SU-DHL-6 (cell line): ENCODE data around the gene EVA1C.

Experiments used
- H2AFZ ChIP-seq: fragments of 200-600 bp; sonication (generic); 2 replicates; pipeline ENCODE4 v1.6.1; 2014; ENCODE audit warnings: low read depth, mild to moderate bottlenecking, moderate library complexity, mixed read lengths, antibody characterized with exemption, low read length; ENCODE audit not compliant: severe bottlenecking
- H3F3A ChIP-seq: fragments of 200-600 bp; shearing (Covaris generic); 2 replicates; pipeline ENCODE4 v1.6.0; 2016; ENCODE audit warnings: antibody characterized with exemption, mild to moderate bottlenecking; ENCODE audit not compliant: insufficient read depth
- H3K27ac ChIP-seq: fragments of 200-600 bp; sonication (generic); 2 replicates; pipeline ENCODE4 v1.5.1; 2016; ENCODE audit warnings: low read depth, mild to moderate bottlenecking, low read length, moderate library complexity, mixed read lengths
- H3K27me3 ChIP-seq: fragments of 200-600 bp; sonication (generic), shearing (Covaris generic); 2 replicates; pipeline ENCODE4 v1.6.0; 2014; ENCODE audit warnings: mild to moderate bottlenecking, low read length
- H3K36me3 ChIP-seq: fragments of 200-600 bp; sonication (generic); 2 replicates; pipeline ENCODE4 v1.6.1; 2014; ENCODE audit warnings: mild to moderate bottlenecking, low read length, mixed read lengths
- H3K4me2 ChIP-seq: fragments of 300-600, 200-600 bp; shearing (Covaris generic), sonication (generic); 2 replicates; pipeline ENCODE4 v1.6.0; 2014; ENCODE audit warnings: low read length, low read depth, mild to moderate bottlenecking; ENCODE audit not compliant: poor library complexity, severe bottlenecking
- H3K4me3 ChIP-seq: fragments of 200-600 bp; sonication (generic); 2 replicates; pipeline ENCODE4 v1.5.1; 2014; ENCODE audit warnings: antibody characterized with exemption, low read length, mild to moderate bottlenecking, mixed read lengths; ENCODE audit not compliant: insufficient read depth, poor library complexity, severe bottlenecking
- H3K79me2 ChIP-seq: fragments of 200-600 bp; sonication (generic); 2 replicates; pipeline ENCODE4 v1.6.1; 2014; ENCODE audit warnings: mild to moderate bottlenecking, low read length, moderate library complexity; ENCODE audit not compliant: insufficient read depth
- H3K9ac ChIP-seq: fragments of 200-600 bp; sonication (generic); 2 replicates; pipeline ENCODE4 v1.7.0; 2014; ENCODE audit warnings: mild to moderate bottlenecking, low read length
- H3K9me2 ChIP-seq: fragments of 200-600 bp; sonication (generic); replicated peaks from 2 replicates; pipeline ENCODE4 v1.6.1; 2014; ENCODE audit warnings: low read length; ENCODE audit not compliant: insufficient read depth
- H3K9me3 ChIP-seq: fragments of 200-600 bp; sonication (generic); 2 replicates; pipeline ENCODE4 v1.6.1; 2014; ENCODE audit warnings: low read length, mixed read lengths; ENCODE audit not compliant: insufficient read depth
- H4K20me1 ChIP-seq: fragments of 200-600 bp; sonication (generic); 2 replicates; pipeline ENCODE4 v1.6.1; 2014; ENCODE audit warnings: low read depth, mild to moderate bottlenecking, antibody characterized with exemption, low read length, moderate library complexity, mixed read lengths
- CTCF ChIP-seq: fragments of 200-600 bp; sonication (generic); IDR thresholded peaks from one replicate; pipeline ENCODE4 v1.5.1; 2017; ENCODE audit warnings: antibody characterized with exemption, mild to moderate bottlenecking, low read length, moderate library complexity; ENCODE audit not compliant: insufficient read depth, poor library complexity, severe bottlenecking
- EZH2phosphoT487 ChIP-seq: fragments of 200-600 bp; sonication (generic), shearing (Covaris generic); conservative IDR thresholded peaks from 2 replicates; pipeline ENCODE4 v1.6.1; 2018; ENCODE audit warnings: mild to moderate bottlenecking, antibody characterized with exemption, low read length, moderate library complexity, mixed read lengths

Gene EVA1C

GRCh38 chr21:32370998-32371766, 41.3 kb upstream of the EVA1C start:
- Histone ChIP-seq H4K20me1 (no peaks in the 10 kb centered on the region), H3K9me3 (no peaks in the 10 kb centered on the region), H3K27ac (no peak overlapping the region), H3K27me3 (no peaks in the 10 kb centered on the region), H3F3A (no peaks in the 10 kb centered on the region), H3K9me2 (no peaks in the 10 kb centered on the region), H3K4me2 (no peak overlapping the region), H3K4me3 (no peak overlapping the region), H3K36me3 (peaks cover 3% of the 10 kb centered on the region; the same call in 1 of the 2 replicates), H3K9ac (no peak overlapping the region), H2AFZ (no peak overlapping the region), H3K79me2 (no peaks in the 10 kb centered on the region)
- TF ChIP-seq CTCF (no peak), EZH2phosphoT487 (no peak)

GRCh38 chr21:32371913-32372314, 40.6 kb upstream of the EVA1C start:
- H4K20me1 ChIP-seq, result no peaks in the 10 kb centered on the region
- no peaks in the 10 kb centered on the region for H3K79me2 ChIP-seq
- no peaks in the 10 kb centered on the region for H3K9me3 ChIP-seq
- no peak overlapping the region for H2AFZ ChIP-seq
- no peak overlapping the region for H3K4me3 ChIP-seq
- H3K36me3 ChIP-seq, result peaks cover 3% of the 10 kb centered on the region; the same call in 1 of the 2 replicates
- no peak overlapping the region for H3K27ac ChIP-seq
- H3K4me2 ChIP-seq, result no peak overlapping the region
- TF ChIP-seq CTCF (no peak), EZH2phosphoT487 (no peak)
- H3F3A ChIP-seq, result no peaks in the 10 kb centered on the region
- H3K9ac ChIP-seq, result no peak overlapping the region
- H3K9me2 ChIP-seq, result no peaks in the 10 kb centered on the region
- no peaks in the 10 kb centered on the region for H3K27me3 ChIP-seq

GRCh38 chr21:32372755-32373154, 39.8 kb upstream of the EVA1C start:
- TF ChIP-seq EZH2phosphoT487 (no peak), CTCF (no peak)
- Histone ChIP-seq H4K20me1 (no peaks in the 10 kb centered on the region), H2AFZ (no peak overlapping the region)

More at GRCh38 chr21:32372755-32373154, 39.8 kb upstream of the EVA1C start:
- no peaks in the 10 kb centered on the region for H3K9me2 ChIP-seq
- H3F3A ChIP-seq, result no peaks in the 10 kb centered on the region
- no peak overlapping the region for H3K9ac ChIP-seq
- peaks cover 3% of the 10 kb centered on the region; the same call in 1 of the 2 replicates for H3K36me3 ChIP-seq
- no peak overlapping the region for H3K4me2 ChIP-seq
- H3K9me3 ChIP-seq, result no peaks in the 10 kb centered on the region
- H3K27ac ChIP-seq, result no peak overlapping the region
- H3K79me2 ChIP-seq, result 0 out of 2 replicates have a peak, but pooled peaks cover 2% of the 10 kb centered on the region
- no peak overlapping the region for H3K4me3 ChIP-seq
- no peaks in the 10 kb centered on the region for H3K27me3 ChIP-seq
